ENCODE results near the gene TDRD12.

The TDRD12 gene

DNA sequence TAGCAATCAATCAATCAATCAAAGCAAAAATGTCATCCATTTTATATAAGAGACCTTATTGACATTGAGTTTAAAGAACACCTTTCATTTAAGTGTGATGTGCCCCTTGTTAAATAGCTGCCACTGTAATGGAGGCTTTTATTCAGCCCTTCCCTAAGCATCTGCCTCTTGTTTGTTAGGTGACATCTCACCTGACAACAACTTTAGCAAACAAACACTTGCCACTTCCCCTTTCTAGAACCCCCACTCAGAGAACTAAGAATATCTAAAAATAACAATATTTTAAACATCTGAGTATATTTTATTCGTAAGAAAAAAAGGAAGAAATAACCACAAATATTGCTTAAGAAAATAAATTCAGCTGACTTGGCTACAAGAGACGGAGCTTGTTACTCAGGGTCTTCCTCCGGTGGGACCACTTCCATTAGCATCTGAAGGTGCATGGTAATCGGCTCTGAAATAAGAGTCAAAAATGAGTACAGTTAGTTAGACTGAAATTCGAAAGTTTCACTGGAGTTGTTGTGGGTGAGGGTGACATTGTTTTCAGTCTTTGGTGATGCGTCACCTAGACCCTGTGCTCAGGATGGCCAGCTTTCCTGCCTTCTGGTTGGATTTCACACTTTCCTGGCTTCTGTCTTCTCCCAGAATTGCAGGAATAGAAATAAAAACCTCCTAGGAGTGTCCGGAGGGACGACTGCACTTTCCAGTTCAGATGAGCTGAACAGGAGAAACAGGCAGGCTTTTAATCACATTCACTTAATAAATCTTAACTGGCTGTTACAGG is 110.9 kb downstream of the TDRD12 start:
- no peak for TF ChIP-seq REST (IDR thresholded peaks at IDR 0.05; ENCODE audit: insufficient read depth in 1 of 2, low read depth in 2 of 2, low read length in 2 of 2)
- no peak for TF ChIP-seq FOXP2 (optimal IDR thresholded peaks at IDR 0.05; ENCODE audit: borderline replicate concordance, extremely low read depth, extremely low read length, insufficient read depth)
- no peak for TF ChIP-seq TAF1 (IDR thresholded peaks at IDR 0.05; ENCODE audit: borderline replicate concordance, insufficient read depth, low read length)
- TF ChIP-seq POLR2AphosphoS5 (IDR thresholded peaks at IDR 0.05; ENCODE audit: low read depth, low read length): no peak
- no peak for TF ChIP-seq SIN3A (IDR thresholded peaks at IDR 0.05; ENCODE audit: borderline replicate concordance, insufficient read depth, low read length)

DNA sequence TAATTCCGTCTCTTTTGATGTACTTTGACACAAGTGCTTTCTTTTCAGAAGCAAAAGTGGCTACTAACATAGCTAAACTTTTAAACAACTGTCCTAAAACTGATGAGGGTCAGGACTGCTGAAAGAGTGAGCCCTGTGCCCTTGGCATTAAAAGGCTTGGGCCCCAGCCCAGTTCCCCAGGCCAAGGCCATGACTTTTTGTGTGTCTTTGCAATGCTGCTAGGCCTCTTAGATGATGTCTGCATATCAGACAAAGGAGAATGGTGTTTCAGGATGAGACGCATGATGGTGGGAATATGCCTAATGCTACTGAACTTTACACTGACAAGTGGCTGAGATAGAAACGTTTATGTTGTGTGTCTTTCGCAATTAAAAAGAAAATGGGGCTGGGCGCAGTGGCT is 112.0 kb downstream of the TDRD12 start:
- TF ChIP-seq TAF1 (IDR thresholded peaks at IDR 0.05; ENCODE audit: borderline replicate concordance, insufficient read depth, low read length) (no peak), FOXP2 (optimal IDR thresholded peaks at IDR 0.05; ENCODE audit: borderline replicate concordance, extremely low read depth, extremely low read length, insufficient read depth) (no peak)

DNA sequence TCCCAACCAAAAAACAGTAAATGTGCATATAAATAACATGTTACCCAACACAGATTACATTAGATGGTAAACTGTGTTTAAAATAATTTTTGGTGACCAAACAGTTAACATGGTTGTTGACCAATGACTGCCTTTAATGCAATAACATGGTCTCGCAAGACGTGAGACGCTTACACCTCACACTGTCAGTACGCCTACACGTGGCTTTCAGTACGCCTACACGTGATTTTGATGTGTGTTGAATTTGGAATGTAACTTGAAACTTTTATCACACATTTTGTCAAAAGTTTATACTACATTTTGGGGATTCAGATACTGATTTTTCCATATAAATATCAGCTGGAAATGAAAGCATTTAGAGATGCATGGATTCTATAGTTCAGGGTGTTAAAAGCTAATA is 118.0 kb downstream of the TDRD12 start:
- TF ChIP-seq FOXP2 (optimal IDR thresholded peaks at IDR 0.05; ENCODE audit: borderline replicate concordance, extremely low read depth, extremely low read length, insufficient read depth): no peak
- TF ChIP-seq SIN3A (IDR thresholded peaks at IDR 0.05; ENCODE audit: borderline replicate concordance, insufficient read depth, low read length): no peak
- no peak for TF ChIP-seq TAF1 (IDR thresholded peaks at IDR 0.05; ENCODE audit: borderline replicate concordance, insufficient read depth, low read length)
- no peak for TF ChIP-seq REST (IDR thresholded peaks at IDR 0.05; ENCODE audit: insufficient read depth in 1 of 2, low read depth in 2 of 2, low read length in 2 of 2)
- TF ChIP-seq POLR2AphosphoS5 (IDR thresholded peaks at IDR 0.05; ENCODE audit: low read depth, low read length): no peak

GRCh38 chr19:32842061-32842460 is 122.5 kb downstream of the TDRD12 start:
- TF ChIP-seq TAF1 (IDR thresholded peaks at IDR 0.05; ENCODE audit: borderline replicate concordance, insufficient read depth, low read length) (no peak), POLR2AphosphoS5 (IDR thresholded peaks at IDR 0.05; ENCODE audit: low read depth, low read length) (no peak), REST (IDR thresholded peaks at IDR 0.05; ENCODE audit: insufficient read depth in 1 of 2, low read depth in 2 of 2, low read length in 2 of 2) (no peak), FOXP2 (optimal IDR thresholded peaks at IDR 0.05; ENCODE audit: borderline replicate concordance, extremely low read depth, extremely low read length, insufficient read depth) (no peak), SIN3A (IDR thresholded peaks at IDR 0.05; ENCODE audit: borderline replicate concordance, insufficient read depth, low read length) (no peak)

- TF ChIP-seq FOXP2 (optimal IDR thresholded peaks at IDR 0.05; ENCODE audit: borderline replicate concordance, extremely low read depth, extremely low read length, insufficient read depth): no peak
- TF ChIP-seq TAF1 (IDR thresholded peaks at IDR 0.05; ENCODE audit: borderline replicate concordance, insufficient read depth, low read length): no peak
- no peak for TF ChIP-seq REST (IDR thresholded peaks at IDR 0.05; ENCODE audit: insufficient read depth in 1 of 2, low read depth in 2 of 2, low read length in 2 of 2)
- no peak for TF ChIP-seq SIN3A (IDR thresholded peaks at IDR 0.05; ENCODE audit: borderline replicate concordance, insufficient read depth, low read length)
- TF ChIP-seq POLR2AphosphoS5 (IDR thresholded peaks at IDR 0.05; ENCODE audit: low read depth, low read length): no peak
These were observed 124.2 kb downstream of the TDRD12 start for GRCh38 chr19:32843716-32844245.
